ENCODE data around the gene PLPPR1. TPM values are rescaled to one million over a fixed set of nuclear protein-coding genes. Genes with fewer than 3 reads are reported as not detected.
"Not testable (repeated sequence)": the region's sequence is repeated elsewhere in the genome, so short reads cannot be mapped to it uniquely, and the experiment has no call there.

Gene PLPPR1
- total RNA-seq, 4 donors from 2014 or later = 0.41 TPM; not detected in 3

- DNase-seq = no peak
- no peak for TF ChIP-seq CTCF (IDR thresholded peaks at IDR 0.05)
- TF ChIP-seq POLR2A (IDR thresholded peaks at IDR 0.05) = no peak
- no peaks in the 10 kb centered on the region for H3K9me3 ChIP-seq
- no peaks in the 10 kb centered on the region for H3K36me3 ChIP-seq
- no peaks in the 10 kb centered on the region for H3K27me3 ChIP-seq
- no peak overlapping the region for H3K27ac ChIP-seq
- no peak overlapping the region for H3K4me3 ChIP-seq
- intact Hi-C loops (cut with DNase I; ENCODE audit: low total_unique reads) = no loop called here
- H3K4me1 ChIP-seq = no peaks in the 10 kb centered on the region
Measured at GRCh38 chr9:101126556-101126955, 98.0 kb downstream of the PLPPR1 start.

GRCh38 chr9:101127369-101127768, 98.8 kb downstream of the PLPPR1 start:
- H3K9me3 ChIP-seq; H3K36me3 ChIP-seq; H3K4me3 ChIP-seq; intact Hi-C loops (cut with DNase I; ENCODE audit: low total_unique reads); H3K4me1 ChIP-seq; H3K27me3 ChIP-seq; DNase-seq; H3K27ac ChIP-seq: not testable (repeated sequence)

- no peaks in the 10 kb centered on the region for H3K9me3 ChIP-seq
- intact Hi-C loops (cut with DNase I; ENCODE audit: low total_unique reads) = no loop called here
Measured at GRCh38 chr9:101128623-101129022, 100.1 kb downstream of the PLPPR1 start.

GRCh38 chr9:101130054-101130453, 101.5 kb downstream of the PLPPR1 start:
- H3K27me3 ChIP-seq = no peaks in the 10 kb centered on the region
- H3K4me1 ChIP-seq = no peaks in the 10 kb centered on the region
- no peak for TF ChIP-seq CTCF (IDR thresholded peaks at IDR 0.05)
- TF ChIP-seq POLR2A (IDR thresholded peaks at IDR 0.05) = no peak
- H3K4me3 ChIP-seq = no peak overlapping the region
- intact Hi-C loops (cut with DNase I; ENCODE audit: low total_unique reads) = no loop called here
- no peaks in the 10 kb centered on the region for H3K36me3 ChIP-seq
- no peaks in the 10 kb centered on the region for H3K9me3 ChIP-seq
- DNase-seq = no peak
- H3K27ac ChIP-seq = no peak overlapping the region

More at GRCh38 chr9:101128623-101129022, 100.1 kb downstream of the PLPPR1 start:
- H3K27me3 ChIP-seq = no peaks in the 10 kb centered on the region
- no peaks in the 10 kb centered on the region for H3K36me3 ChIP-seq
- no peak for DNase-seq
- H3K4me3 ChIP-seq = no peak overlapping the region
- no peaks in the 10 kb centered on the region for H3K4me1 ChIP-seq
- no peak overlapping the region for H3K27ac ChIP-seq
- TF ChIP-seq POLR2A (IDR thresholded peaks at IDR 0.05) = no peak
- no peak for TF ChIP-seq CTCF (IDR thresholded peaks at IDR 0.05)

GRCh38 chr9:101131326-101131725, 102.8 kb downstream of the PLPPR1 start:
- H3K36me3 ChIP-seq = no peaks in the 10 kb centered on the region
- no peaks in the 10 kb centered on the region for H3K4me1 ChIP-seq
- TF ChIP-seq CTCF (IDR thresholded peaks at IDR 0.05) = no peak
- TF ChIP-seq POLR2A (IDR thresholded peaks at IDR 0.05) = no peak
- no peaks in the 10 kb centered on the region for H3K9me3 ChIP-seq
- DNase-seq = no peak
- no peaks in the 10 kb centered on the region for H3K27me3 ChIP-seq
- no peak overlapping the region for H3K27ac ChIP-seq
- intact Hi-C loops (cut with DNase I; ENCODE audit: low total_unique reads) = no loop called here
- no peak overlapping the region for H3K4me3 ChIP-seq

- Histone ChIP-seq H3K36me3 (no peaks in the 10 kb centered on the region), H3K27me3 (no peaks in the 10 kb centered on the region), H3K4me1 (no peaks in the 10 kb centered on the region), H3K4me3 (no peak overlapping the region), H3K27ac (no peak overlapping the region), H3K9me3 (no peaks in the 10 kb centered on the region)
- intact Hi-C loops (cut with DNase I; ENCODE audit: low total_unique reads) = no loop called here
- DNase-seq = no peak
- TF ChIP-seq CTCF (IDR thresholded peaks at IDR 0.05) (no peak), POLR2A (IDR thresholded peaks at IDR 0.05) (no peak)
Measured at GRCh38 chr9:101132801-101133200, 104.3 kb downstream of the PLPPR1 start.
